T-helper 22 cell (primary cell): ENCODE results near the gene FBXL17.

Experiments
- DNase-seq: peaks from one replicate; pipeline ENCODE4 v3.0.0-alpha.2; 2020; ENCODE audit warnings: low read depth

FBXL17 gene

GRCh38 chr5:107915176-107915812 lies 466.6 kb downstream of the FBXL17 start:
- DNase-seq, result no peak

- DNase-seq, result no peak
These were observed 468.4 kb downstream of the FBXL17 start for GRCh38 chr5:107913494-107913893.

- DNase-seq, result no peak
These were observed 481.2 kb downstream of the FBXL17 start for GRCh38 chr5:107900721-107901120.

- DNase-seq, result no peak
These were observed 487.5 kb downstream of the FBXL17 start for GRCh38 chr5:107894361-107894760.

GRCh38 chr5:107893642-107894041 lies 488.3 kb downstream of the FBXL17 start:
- DNase-seq, result no peak

GRCh38 chr5:107889387-107889786 lies 492.5 kb downstream of the FBXL17 start:
- DNase-seq, result no peak

GRCh38 chr5:107888541-107888940 lies 493.4 kb downstream of the FBXL17 start:
- DNase-seq, result no peak

GRCh38 chr5:107887166-107887943 lies 494.5 kb downstream of the FBXL17 start:
- no peak for DNase-seq

- no peak for DNase-seq
These were observed 496.3 kb downstream of the FBXL17 start for GRCh38 chr5:107885601-107886000.

- DNase-seq, result no peak
These were observed 497.0 kb downstream of the FBXL17 start for GRCh38 chr5:107884871-107885270.

GRCh38 chr5:107878661-107879060 lies 503.2 kb downstream of the FBXL17 start:
- no peak for DNase-seq

GRCh38 chr5:107876906-107877305 lies 505.0 kb downstream of the FBXL17 start:
- no peak for DNase-seq

GRCh38 chr5:107876261-107876660 lies 505.6 kb downstream of the FBXL17 start:
- no peak for DNase-seq

- DNase-seq, result no peak
These were observed 506.1 kb downstream of the FBXL17 start for GRCh38 chr5:107875833-107876232.

GRCh38 chr5:107874795-107875194 lies 507.1 kb downstream of the FBXL17 start:
- DNase-seq, result no peak

- no peak for DNase-seq
These were observed 508.0 kb downstream of the FBXL17 start for GRCh38 chr5:107873877-107874276.

GRCh38 chr5:107871023-107871422 lies 510.9 kb downstream of the FBXL17 start:
- DNase-seq, result no peak

GRCh38 chr5:107869438-107870115 lies 512.3 kb downstream of the FBXL17 start:
- no peak for DNase-seq

GRCh38 chr5:107868650-107869409 lies 513.1 kb downstream of the FBXL17 start:
- no peak for DNase-seq

- no peak for DNase-seq
These were observed 514.6 kb downstream of the FBXL17 start for GRCh38 chr5:107867266-107867665.

GRCh38 chr5:107864793-107865192 lies 517.1 kb downstream of the FBXL17 start:
- no peak for DNase-seq

- DNase-seq, result no peak
These were observed 518.8 kb downstream of the FBXL17 start for GRCh38 chr5:107863125-107863524.
